Measurements from ENCODE around the gene NAE1.
"Not testable (repeated sequence)": the region's sequence is repeated elsewhere in the genome, so short reads cannot be mapped to it uniquely, and the experiment has no call there.

The NAE1 gene

GRCh38 chr16:66800856-66801255, 29.9 kb downstream of the NAE1 start:
- no peak for DNase-seq

- no peak for DNase-seq
Observed at GRCh38 chr16:66798161-66798560, 32.6 kb downstream of the NAE1 start.

- DNase-seq, result not testable (repeated sequence)
Observed at GRCh38 chr16:66793984-66794383, 36.8 kb downstream of the NAE1 start.

GRCh38 chr16:66790130-66790733, 40.5 kb downstream of the NAE1 start:
- no peak for DNase-seq

- no peak for DNase-seq
Observed at GRCh38 chr16:66787427-66787826, 43.3 kb downstream of the NAE1 start.

- DNase-seq, result no peak
Observed at GRCh38 chr16:66786551-66786950, 44.2 kb downstream of the NAE1 start.

GRCh38 chr16:66776457-66776856, 54.3 kb downstream of the NAE1 start:
- DNase-seq, result no peak

- no peak for DNase-seq
Observed at GRCh38 chr16:66774981-66775380, 55.8 kb downstream of the NAE1 start.

GRCh38 chr16:66758086-66758485, 72.7 kb downstream of the NAE1 start:
- no peak for DNase-seq

GRCh38 chr16:66754819-66755218, 76.0 kb downstream of the NAE1 start:
- DNase-seq, result no peak

GRCh38 chr16:66754211-66754610, 76.6 kb downstream of the NAE1 start:
- DNase-seq, result no peak

GRCh38 chr16:66752958-66753357, 77.8 kb downstream of the NAE1 start:
- no peak for DNase-seq

Data from NCI-H1930 (cell line).